Activated CD4-positive, alpha-beta T cell treated with anti-CD3 and anti-CD28 coated beads, Interleukin-2, amount 50 U/mL, for 4 hours (primary cell): Measurements from ENCODE around the gene HDAC4.
"Not testable (repeated sequence)": the region's sequence is repeated elsewhere in the genome, so short reads cannot be mapped to it uniquely, and the experiment has no call there.

Experiments
- DNase-seq, 2 experiments: peaks; one replicate each; pipeline ENCODE4 v3.0.0-alpha.2; 2020

The HDAC4 gene

GRCh38 chr2:239051891-239052445, 348.9 kb downstream of the HDAC4 start:
- no peak for DNase-seq

DNA sequence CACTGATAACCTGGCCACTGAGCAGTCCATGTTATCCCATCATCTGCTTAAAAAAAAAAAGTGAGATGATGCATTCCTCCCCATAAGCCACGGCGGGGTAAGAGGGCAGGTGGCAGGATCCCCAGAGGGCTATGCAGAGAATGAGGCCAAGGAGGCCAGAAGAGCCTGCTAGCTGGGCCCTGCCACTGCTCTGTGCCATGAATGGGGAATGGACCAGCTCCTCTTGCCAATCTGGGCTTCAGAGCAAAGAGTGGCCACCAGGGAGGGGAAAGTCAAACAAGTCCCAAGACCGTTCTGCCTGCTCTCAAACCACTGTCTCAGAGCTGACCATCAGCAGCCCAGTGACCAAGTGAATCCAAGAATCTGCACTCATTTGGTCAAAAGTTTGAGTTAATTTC, 350.6 kb downstream of the HDAC4 start:
- no peak for DNase-seq

- DNase-seq, result no peak
Measured at GRCh38 chr2:239049421-239050251, 351.2 kb downstream of the HDAC4 start.

DNA sequence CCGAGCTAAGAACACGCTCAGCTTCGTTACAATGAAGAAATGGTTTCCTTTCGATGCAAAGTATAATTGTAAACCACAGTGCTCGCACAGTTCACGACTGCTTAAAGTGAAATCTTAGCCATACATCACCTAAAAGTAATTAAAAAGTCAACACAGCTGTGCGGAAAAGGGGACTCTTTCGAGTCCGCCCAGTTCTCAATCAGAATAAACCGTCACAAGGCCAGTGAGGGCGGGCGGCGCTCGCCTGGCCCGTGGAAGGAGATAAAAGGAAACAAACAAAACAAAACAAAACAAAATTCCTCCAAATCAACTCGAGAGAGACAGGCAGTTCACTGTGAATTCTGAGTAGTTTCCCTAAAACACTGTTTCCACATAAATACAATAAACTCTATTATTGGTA, 352.1 kb downstream of the HDAC4 start:
- DNase-seq, result no peak

DNA sequence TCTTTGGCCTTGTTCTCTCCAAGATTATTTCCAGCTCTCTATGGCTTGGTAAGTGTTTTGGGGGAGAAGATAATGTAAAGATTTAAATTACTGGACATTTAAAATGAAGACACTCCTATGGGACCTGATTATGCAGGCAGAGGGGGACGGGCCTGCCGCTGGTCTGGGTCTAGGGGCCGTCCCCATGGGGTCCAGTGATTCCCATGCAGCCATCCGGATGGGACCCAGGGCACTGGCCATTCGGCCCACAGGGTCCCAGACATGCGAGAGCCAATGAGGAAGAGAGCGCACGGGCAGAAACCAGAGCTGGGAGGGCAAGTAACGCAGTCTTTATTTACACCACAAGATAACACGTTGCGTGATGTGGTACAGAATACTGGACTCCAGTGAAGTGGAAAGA, 353.0 kb downstream of the HDAC4 start:
- no peak for DNase-seq

DNA sequence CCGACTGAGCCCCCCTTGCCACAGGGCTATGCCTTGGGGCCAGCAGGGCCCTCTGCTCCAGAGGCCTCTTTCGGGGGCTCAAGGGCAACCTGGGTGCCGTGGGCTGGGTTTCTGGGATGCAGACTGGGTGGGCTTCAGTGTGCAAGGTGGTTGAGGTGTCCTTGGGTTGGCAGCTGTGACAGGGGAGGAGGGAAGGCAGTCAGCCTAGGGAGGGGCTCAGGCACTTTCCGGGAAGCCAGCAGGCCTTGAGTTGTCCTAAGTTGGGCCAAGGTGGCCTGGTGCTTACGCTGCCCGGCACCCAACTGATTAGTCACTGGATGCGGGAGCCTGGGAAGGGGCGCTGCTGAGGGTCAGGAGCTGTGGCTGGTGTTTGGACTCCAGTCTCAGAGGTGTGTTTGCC, 353.4 kb downstream of the HDAC4 start:
- no peak for DNase-seq

GRCh38 chr2:239046822-239047221, 354.0 kb downstream of the HDAC4 start:
- no peak for DNase-seq

- no peak for DNase-seq
Measured at GRCh38 chr2:239044336-239044735, 356.5 kb downstream of the HDAC4 start.

GRCh38 chr2:239043326-239043725, 357.5 kb downstream of the HDAC4 start:
- DNase-seq, result no peak

DNA sequence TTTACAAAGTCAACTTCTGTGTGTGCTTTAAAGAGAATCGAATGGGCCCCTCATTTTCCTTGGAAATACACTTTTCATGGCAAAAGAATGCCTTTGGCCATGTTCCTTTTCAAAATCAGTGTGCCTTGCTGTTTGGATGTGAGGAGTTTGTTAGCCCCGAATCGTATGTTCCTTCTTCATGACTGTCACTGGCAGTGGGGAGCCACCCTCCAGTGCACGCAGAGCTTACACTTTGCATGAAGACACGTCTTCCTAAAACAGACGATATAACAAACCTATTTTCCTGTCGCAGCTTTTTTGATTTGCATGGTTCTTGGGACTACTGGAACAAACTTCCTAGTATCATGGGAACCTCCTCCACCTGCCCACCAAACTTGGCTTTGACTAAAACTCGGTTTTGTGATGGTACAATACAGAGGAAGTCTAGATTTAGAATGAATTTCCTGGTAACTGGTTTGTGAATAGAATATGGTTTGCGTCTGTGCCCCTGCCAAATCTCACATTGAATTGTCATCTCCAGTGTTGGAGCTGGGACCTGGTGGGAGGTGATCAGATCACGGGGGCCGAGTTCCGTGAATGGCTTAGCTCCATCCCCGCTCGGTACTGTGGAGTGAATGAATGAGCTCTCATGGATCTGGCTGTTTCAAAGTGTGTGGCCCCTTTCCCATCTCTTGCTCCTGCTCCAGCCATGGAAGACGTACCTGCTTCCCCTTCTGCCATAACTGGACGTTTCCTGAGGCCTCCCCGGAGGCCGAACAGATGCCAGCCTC, 358.1 kb downstream of the HDAC4 start:
- no peak for DNase-seq

DNA sequence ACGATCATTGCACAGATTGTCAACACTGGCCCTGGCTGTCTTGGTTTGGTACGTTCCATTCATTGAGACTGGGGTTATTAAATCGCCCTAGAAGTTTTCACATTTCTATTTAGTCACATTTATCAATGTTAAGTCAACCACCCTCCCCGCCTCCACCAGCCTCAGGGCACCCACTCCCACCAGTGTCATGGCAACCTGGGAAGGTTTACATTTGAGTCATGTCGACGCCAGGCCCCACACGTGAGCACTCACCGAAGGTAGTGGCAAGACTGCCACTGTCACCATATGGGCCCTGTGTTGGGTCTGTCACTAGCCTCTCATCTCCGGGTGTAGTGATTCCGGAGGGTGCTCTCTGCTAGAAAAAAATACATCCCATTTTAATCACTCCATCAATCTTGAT, 358.8 kb downstream of the HDAC4 start:
- no peak for DNase-seq

GRCh38 chr2:239041062-239041461, 359.8 kb downstream of the HDAC4 start:
- DNase-seq, result no peak

- no peak for DNase-seq
Measured at GRCh38 chr2:239040152-239040761, 360.6 kb downstream of the HDAC4 start.

DNA sequence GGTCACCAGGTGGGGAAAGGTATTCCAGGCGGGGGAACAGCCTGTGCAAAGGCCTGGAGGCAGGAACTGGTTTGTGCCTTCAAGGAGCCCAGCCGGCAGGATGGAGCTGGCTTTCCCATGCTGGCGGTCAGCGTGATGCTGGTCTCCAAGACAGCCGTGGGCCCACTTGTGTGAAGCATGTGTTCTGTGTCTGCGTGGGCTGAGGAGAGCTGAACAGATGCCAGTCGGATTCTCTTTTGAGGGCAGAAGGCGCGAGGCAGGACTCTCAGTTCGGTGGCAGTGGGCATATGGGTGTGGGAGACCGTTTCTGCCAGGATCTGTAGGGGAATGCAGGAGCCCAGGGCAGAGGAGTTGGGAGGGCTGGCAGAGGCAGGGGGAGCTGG, 361.4 kb downstream of the HDAC4 start:
- no peak for DNase-seq

- no peak for DNase-seq
Measured at GRCh38 chr2:239038773-239039478, 361.9 kb downstream of the HDAC4 start.

GRCh38 chr2:239038284-239038683, 362.5 kb downstream of the HDAC4 start:
- DNase-seq, result not testable (repeated sequence)

GRCh38 chr2:239037559-239037910, 363.3 kb downstream of the HDAC4 start:
- no peak for DNase-seq

DNA sequence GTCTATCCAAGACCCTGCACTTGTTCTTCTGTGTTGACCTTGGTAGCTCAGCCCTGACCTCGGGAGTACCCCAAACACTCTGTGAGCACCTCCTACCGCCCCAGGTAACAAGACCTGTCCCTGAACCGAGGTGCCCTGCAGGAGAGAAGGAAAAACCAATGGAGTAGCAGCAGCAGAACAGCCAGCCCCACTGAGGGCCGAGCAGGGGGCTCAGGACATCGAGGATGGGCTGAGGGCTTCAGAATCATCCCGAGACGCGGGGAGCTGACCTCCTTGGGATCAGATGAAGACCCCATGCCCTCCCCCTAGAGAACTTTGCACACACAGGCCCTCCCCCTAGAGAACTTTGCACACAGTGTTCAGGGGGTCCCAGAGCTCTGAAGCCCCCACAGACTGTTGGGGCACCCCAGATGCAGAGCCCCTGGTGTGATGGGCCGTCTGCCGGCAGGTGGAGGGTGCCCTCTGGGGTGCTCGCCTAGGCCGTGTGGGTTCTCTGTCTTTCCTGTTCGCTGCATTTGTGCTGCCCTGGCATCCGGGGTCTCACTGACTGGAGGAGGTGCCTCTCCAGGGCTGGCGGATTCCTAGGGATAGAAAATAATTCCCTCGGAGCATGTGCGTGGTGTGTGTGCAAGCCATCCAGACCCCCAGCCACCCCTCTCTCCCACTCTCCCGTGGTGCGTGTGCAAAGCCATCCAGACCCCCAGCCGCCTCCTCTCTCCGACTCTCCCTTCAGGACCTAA, 363.8 kb downstream of the HDAC4 start:
- DNase-seq, result no peak

- DNase-seq, result no peak
Measured at GRCh38 chr2:239035997-239036731, 364.7 kb downstream of the HDAC4 start.

GRCh38 chr2:239035361-239035814, 365.4 kb downstream of the HDAC4 start:
- DNase-seq, result peak; percentile 56 to 58

DNA sequence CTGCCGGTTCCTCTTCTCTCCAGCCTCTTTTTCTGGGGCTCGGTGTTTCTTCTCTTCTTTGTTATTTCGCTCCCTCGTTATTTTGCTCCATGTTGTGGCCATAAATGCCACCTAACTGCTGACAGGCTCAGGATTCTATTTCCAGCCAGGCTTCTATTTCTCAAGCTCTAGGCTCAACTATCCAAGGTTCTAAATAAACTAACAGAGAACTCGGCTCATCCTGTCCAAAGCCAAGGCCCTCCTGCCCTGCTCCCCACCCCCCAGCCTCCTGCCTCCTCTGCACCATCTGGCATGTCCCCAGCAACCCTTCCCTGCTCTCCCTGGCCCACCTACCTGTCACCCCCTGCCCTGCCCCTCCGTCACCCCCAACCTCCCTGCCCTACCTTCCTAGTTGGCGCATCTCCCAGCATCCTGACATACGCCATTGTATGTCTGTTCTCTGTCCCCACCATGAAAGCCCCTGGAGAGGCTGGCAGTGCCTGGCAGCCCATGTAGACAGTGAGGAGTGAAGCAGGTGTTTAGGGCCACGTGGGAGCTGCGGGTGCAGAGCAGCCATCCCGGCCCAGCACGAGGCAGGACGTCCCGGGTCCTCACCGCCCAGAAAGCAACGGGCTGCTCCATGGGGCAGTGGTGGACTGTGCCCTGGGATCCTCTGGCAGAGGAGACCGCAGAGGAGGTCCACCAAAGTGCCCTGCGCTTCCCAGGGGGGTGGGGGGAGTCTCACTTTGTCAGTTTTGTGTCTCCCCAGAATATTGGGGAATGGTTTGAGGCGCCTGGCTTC, 366.1 kb downstream of the HDAC4 start:
- no peak for DNase-seq
